Activated T-cell treated with anti-CD3 and anti-CD28 coated beads for 1 hour (primary cell): ENCODE data around the gene CRTAP.
"Not testable (repeated sequence)": the region's sequence is repeated elsewhere in the genome, so short reads cannot be mapped to it uniquely, and the experiment has no call there.

Source experiments
- DNase-seq: peaks from one replicate; pipeline ENCODE4 v3.0.0-alpha.2; 2020; ENCODE audit warnings: low read depth

Gene CRTAP

GRCh38 chr3:33179132-33179531 lies 65.3 kb downstream of the CRTAP start:
- no peak for DNase-seq

DNA sequence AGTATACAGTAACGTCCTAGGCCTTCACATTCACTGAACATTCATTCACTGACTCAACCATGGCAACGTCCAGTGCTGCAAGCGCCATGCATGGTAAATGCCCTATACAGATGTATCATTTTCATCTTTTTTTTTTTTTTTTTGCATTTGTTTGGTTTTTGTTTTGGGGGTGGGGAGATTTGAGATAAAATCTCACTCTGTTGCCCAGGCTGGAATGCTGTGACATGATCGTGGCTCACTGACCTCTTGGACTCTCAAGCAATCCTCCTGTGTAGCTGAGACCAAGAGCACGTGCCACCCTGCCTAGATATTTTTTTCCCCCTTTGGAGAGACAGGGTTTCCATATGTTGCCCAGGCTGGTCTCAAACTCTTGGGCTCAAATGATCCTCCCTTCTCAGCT lies 67.4 kb downstream of the CRTAP start:
- DNase-seq = no peak

DNA sequence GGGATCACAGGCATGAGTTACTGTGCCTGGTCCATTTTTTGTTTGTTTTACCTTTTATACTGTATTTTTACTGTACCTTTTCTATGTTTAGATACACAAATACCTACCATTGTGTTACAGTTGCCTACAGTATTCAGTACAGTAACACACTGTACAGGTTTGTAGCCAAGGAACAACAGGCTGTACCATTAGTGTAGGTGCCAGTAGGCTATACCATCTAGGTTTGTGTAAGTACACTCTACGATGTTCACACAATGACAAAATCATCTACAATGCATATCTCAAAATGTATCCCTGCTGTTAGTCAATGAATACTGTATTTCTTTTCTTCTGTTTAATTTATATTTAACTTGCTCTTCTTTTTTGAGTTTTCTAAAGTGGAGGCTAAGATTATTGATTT lies 67.8 kb downstream of the CRTAP start:
- not testable (repeated sequence) for DNase-seq

GRCh38 chr3:33184863-33185262 lies 71.0 kb downstream of the CRTAP start:
- no peak for DNase-seq

- DNase-seq = no peak
Observed at GRCh38 chr3:33186524-33187367, 72.9 kb downstream of the CRTAP start.

DNA sequence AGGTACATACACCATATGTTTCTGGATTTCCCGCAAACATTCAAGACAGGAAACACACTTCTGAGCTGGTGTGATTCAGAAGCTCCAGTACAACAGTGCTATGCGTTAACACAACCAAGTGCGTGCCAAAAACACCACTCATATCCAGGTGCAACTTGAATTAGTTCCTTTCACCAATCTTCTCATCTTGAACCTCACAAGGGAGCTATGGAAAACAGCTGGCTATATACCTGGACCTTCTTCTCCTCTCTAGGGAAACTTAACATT lies 73.5 kb downstream of the CRTAP start:
- no peak for DNase-seq

GRCh38 chr3:33194303-33194702 lies 80.5 kb downstream of the CRTAP start:
- no peak for DNase-seq

- no peak for DNase-seq
Observed at GRCh38 chr3:33196538-33196937, 82.7 kb downstream of the CRTAP start.
